ENCODE data around the gene SYNCRIP. TPM values are rescaled to one million over a fixed set of nuclear protein-coding genes. Genes with fewer than 3 reads are reported as not detected.
A peak's percentile ranks its signal among the peaks of the same experiment; 100 is the strongest.

Gene SYNCRIP
- total and polyA plus RNA-seq, 8 donors = 72.2 to 182 (median 156) TPM

DNA sequence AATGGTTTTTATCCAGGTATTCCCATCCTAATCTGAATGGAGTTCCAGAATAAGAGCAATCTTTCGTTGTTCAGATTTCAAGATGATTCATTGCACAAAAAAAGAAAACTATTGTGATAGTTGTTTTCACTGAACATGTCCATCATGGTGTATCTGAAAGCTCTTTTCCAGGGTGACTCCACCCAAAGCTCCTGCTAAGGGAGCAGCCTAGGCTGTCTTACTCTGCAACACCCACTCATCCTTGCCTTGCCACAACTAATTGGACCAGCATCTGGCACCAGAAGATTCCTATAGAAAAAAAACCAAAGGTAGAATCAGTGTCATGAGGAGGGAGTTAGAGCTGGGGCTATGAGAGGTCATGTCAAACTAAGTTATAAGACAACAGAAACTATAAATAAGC lies 7.9 kb upstream of the SYNCRIP start:
- TF ChIP-seq, protein P1, sequence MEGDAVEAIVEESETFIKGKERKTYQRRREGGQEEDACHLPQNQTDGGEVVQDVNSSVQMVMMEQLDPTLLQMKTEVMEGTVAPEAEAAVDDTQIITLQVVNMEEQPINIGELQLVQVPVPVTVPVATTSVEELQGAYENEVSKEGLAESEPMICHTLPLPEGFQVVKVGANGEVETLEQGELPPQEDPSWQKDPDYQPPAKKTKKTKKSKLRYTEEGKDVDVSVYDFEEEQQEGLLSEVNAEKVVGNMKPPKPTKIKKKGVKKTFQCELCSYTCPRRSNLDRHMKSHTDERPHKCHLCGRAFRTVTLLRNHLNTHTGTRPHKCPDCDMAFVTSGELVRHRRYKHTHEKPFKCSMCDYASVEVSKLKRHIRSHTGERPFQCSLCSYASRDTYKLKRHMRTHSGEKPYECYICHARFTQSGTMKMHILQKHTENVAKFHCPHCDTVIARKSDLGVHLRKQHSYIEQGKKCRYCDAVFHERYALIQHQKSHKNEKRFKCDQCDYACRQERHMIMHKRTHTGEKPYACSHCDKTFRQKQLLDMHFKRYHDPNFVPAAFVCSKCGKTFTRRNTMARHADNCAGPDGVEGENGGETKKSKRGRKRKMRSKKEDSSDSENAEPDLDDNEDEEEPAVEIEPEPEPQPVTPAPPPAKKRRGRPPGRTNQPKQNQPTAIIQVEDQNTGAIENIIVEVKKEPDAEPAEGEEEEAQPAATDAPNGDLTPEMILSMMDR (IDR thresholded peaks at IDR 0.05) = no peak
- intact Hi-C loops (cut with DNase I) = no loop called here
- Histone ChIP-seq H3K27ac (no peak overlapping the region), H3K9me3 (no peaks in the 10 kb centered on the region), H3K27me3 (no peaks in the 10 kb centered on the region), H3K4me1 (no peaks in the 10 kb centered on the region), H3K36me3 (no peaks in the 10 kb centered on the region), H3K4me3 (no peak overlapping the region)
- DNase-seq (no peak), ATAC-seq (no peak)

DNA sequence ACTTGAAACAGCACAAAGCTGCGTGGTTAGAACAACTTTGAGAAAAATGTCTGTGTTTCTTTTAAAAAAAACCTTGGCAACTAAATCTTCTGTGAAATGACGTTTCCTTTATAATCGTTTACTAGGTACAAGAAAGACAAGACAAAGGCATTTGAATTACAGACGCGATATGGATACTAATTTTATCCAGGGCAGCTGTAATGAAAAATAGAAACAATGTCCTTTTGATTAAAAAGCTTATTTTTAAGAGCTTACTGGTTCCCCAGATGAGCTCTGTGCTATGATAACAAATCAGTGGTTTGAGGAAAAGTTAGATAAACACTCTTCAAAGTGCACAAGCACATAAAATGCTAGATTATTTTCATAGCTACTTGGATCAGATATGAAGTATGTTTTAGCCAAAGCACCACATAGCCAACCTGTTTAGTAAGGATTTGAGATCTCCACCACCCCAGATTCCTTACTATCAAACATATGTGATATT lies 1.6 kb upstream of the SYNCRIP start:
- Histone ChIP-seq H3K4me3 (peak overlapping the region; percentile 94 to 97), H3K36me3 (peaks cover 0 to 9% of the 10 kb centered on the region in 2 donors), H3K4me1 (peaks cover 16 to 35% of the 10 kb centered on the region in 2 donors), H3K9me3 (no peaks in the 10 kb centered on the region), H3K27ac (peak overlapping the region; percentile 98 to 99), H3K27me3 (no peaks in the 10 kb centered on the region)
- TF ChIP-seq, protein P1 (IDR thresholded peaks at IDR 0.05) = no peak
- intact Hi-C loops (cut with DNase I) = loop anchor here in 1 of 2 donors (5.0 kb wide), 1 partner anchor 33 kb away; no protein-coding TSS in a partner anchor
- ATAC-seq (no peak), DNase-seq (peak in 1 of 4 donors; percentile 17)

DNA sequence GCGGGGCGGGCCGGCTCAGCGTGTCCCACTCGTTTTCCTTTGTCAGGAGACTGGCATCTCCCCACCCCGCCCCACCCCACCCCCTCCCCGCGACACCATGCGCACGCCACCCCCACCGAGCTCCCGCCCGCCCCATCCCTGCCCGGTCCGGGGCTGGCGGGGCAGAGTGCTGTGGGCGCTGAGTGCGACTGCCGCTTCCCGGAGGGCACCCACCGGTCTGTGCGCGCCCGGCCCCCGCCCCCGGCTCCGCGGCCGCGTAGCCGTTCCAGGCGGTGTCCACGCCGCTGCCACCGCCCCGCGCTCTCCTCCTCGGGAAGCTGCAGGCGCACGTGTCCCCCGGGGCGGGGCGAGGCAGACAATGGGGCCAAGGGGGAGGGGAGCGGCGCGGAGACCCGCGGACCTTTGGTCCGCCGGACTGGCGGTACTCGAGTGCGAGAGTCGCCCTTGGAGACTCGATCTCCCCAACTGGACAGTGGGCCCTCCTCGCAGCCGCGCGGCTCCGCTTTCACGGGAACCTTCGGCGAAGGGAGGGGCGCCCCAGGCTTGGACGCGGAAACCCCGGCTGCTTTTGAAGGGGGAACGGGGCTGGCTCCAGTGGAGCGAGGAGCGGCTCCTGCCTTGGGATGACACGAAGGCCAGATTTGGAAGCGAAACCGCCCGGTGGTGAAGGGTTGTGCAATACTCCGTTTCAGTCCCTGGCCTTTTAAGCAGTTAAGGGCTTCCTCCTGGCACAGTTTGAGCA lies 1.0 kb upstream of the SYNCRIP start:
- Histone ChIP-seq H3K27me3 (no peaks in the 10 kb centered on the region), H3K27ac (peak overlapping the region; percentile 98 to 99), H3K4me1 (peaks cover 17 to 41% of the 10 kb centered on the region in 2 donors), H3K9me3 (no peaks in the 10 kb centered on the region), H3K4me3 (peak overlapping the region; percentile 94 to 97), H3K36me3 (peaks cover 0 to 15% of the 10 kb centered on the region in 2 donors)
- ATAC-seq = peak; percentile 66
- TF ChIP-seq, protein P1 (IDR thresholded peaks at IDR 0.05) = no peak
- peak; percentile 91 to 95 (median 92) for DNase-seq
- intact Hi-C loops (cut with DNase I) = loop anchor here in 1 of 2 donors (5.0 kb wide), 1 partner anchor 34 kb away; no protein-coding TSS in a partner anchor

DNA sequence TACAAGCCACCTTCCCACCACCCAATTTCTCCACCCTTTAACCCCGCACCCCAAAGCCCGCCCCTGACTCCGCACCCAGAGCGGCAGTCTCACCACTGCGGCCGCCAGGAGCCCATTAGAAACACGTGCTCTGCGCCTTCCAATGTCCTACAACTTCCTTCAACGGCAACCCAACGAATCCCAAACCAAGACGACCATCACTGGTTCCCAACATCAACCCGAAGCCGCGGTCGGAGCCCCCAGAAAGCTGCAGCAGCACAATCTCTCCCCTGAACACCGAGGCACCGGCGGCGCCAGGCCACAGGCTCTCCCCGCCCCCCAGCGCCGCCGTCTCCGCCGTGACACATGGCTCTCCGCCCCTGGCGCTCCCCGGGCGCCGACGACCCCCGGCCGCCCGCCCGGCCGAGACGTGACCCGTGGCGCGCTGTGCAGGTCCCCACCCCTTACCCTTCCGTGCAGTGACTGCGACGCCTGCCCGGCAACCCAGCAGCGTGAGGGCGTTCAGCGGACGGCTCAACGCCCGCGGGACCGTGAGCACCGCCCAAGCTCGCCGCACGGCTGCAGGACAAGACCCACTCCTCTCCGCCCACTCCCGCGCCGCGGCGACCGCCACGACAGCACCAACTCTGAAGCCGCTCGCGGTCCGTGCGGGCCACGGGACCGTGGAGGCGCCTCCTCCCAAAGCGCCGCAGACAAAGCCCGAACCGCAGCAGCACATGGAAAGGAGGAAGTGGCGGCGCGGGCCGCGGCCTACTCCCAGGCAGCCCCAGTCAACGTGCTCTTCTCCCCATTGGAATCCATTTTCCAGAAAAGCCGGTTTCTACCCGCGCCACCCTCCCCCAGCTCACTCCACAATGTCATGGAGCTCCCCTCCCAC lies 551 bp downstream of the SYNCRIP start:
- DNase-seq (peak; percentile 42 to 94 (median 62)), ATAC-seq (peak; percentile 1)
- peak overlapping the region; percentile 98 to 99 for H3K27ac ChIP-seq
- peaks cover 0 to 31% of the 10 kb centered on the region in 2 donors for H3K36me3 ChIP-seq
- H3K4me3 ChIP-seq = peak overlapping the region; percentile 94 to 97
- intact Hi-C loops (cut with DNase I) = loop anchor here in 1 of 2 donors (5.0 kb wide), 1 partner anchor 35 kb away; no protein-coding TSS in a partner anchor
- H3K9me3 ChIP-seq = no peaks in the 10 kb centered on the region
- H3K27me3 ChIP-seq = no peaks in the 10 kb centered on the region
- TF ChIP-seq, protein P1 (IDR thresholded peaks at IDR 0.05) = peak in 1 of 2 donors; percentile 14
- peaks cover 21 to 55% of the 10 kb centered on the region in 2 donors for H3K4me1 ChIP-seq
